ENCODE data around the gene QSER1. TPM values are rescaled to one million over a fixed set of nuclear protein-coding genes. Genes with fewer than 3 reads are reported as not detected.
"Not testable (repeated sequence)": the region's sequence is repeated elsewhere in the genome, so short reads cannot be mapped to it uniquely, and the experiment has no call there.

QSER1 gene
- total and polyA plus RNA-seq, 8 donors: 3.0 to 25.1 (median 20.7) TPM

GRCh38 chr11:32852207-32852606, 40.4 kb upstream of the QSER1 start:
- Histone ChIP-seq H3K27ac (no peak overlapping the region), H3K4me3 (no peak overlapping the region), H3K9me3 (no peaks in the 10 kb centered on the region), H3K36me3 (no peaks in the 10 kb centered on the region), H3K4me1 (no peaks in the 10 kb centered on the region), H3K27me3 (no peaks in the 10 kb centered on the region)
- DNase-seq (no peak), ATAC-seq (no peak), FAIRE-seq (no peak)
- 82 to 90% methylated on average over 4 of the region's 4 CpGs for WGBS, 2 donors
- intact Hi-C loops (cut with DNase I): no loop called here
- no peak for TF ChIP-seq CTCF (IDR thresholded peaks at IDR 0.05)

- H3K4me3 ChIP-seq: no peak overlapping the region
- no peak for DNase-seq
- no peak for ATAC-seq
- no peaks in the 10 kb centered on the region for H3K27me3 ChIP-seq
- no peaks in the 10 kb centered on the region for H3K36me3 ChIP-seq
- no peak overlapping the region for H3K27ac ChIP-seq
- no peak for FAIRE-seq
- H3K9me3 ChIP-seq: no peaks in the 10 kb centered on the region
- WGBS, 2 donors: 53 to 73% methylated on average over 2 of the region's 2 CpGs
- TF ChIP-seq CTCF (IDR thresholded peaks at IDR 0.05): no peak
- H3K4me1 ChIP-seq: no peaks in the 10 kb centered on the region
- intact Hi-C loops (cut with DNase I): no loop called here
Observed at GRCh38 chr11:32855601-32856000, 37.0 kb upstream of the QSER1 start.

- FAIRE-seq (no peak), DNase-seq (no peak), ATAC-seq (no peak)
- H3K36me3 ChIP-seq: no peaks in the 10 kb centered on the region
- H3K4me1 ChIP-seq: no peaks in the 10 kb centered on the region
- TF ChIP-seq CTCF (IDR thresholded peaks at IDR 0.05): no peak
- H3K9me3 ChIP-seq: no peaks in the 10 kb centered on the region
- WGBS, 2 donors: 68 to 89% methylated on average over 1 of the region's 1 CpG
- H3K4me3 ChIP-seq: no peak overlapping the region
- H3K27me3 ChIP-seq: no peaks in the 10 kb centered on the region
- H3K27ac ChIP-seq: no peak overlapping the region
- intact Hi-C loops (cut with DNase I): no loop called here
Observed at GRCh38 chr11:32858731-32859130, 33.9 kb upstream of the QSER1 start.

- ATAC-seq: no peak
- no peak overlapping the region for H3K27ac ChIP-seq
- DNase-seq: no peak
- H3K36me3 ChIP-seq: no peaks in the 10 kb centered on the region
- no peaks in the 10 kb centered on the region for H3K27me3 ChIP-seq
- H3K4me3 ChIP-seq: no peak overlapping the region
- no peak for TF ChIP-seq CTCF (IDR thresholded peaks at IDR 0.05)
- no peaks in the 10 kb centered on the region for H3K9me3 ChIP-seq
- intact Hi-C loops (cut with DNase I): no loop called here
- H3K4me1 ChIP-seq: no peaks in the 10 kb centered on the region
- 69 to 83% methylated on average over 3 of the region's 3 CpGs for WGBS, 2 donors
- no peak for FAIRE-seq
Observed at GRCh38 chr11:32861850-32862577, 30.6 kb upstream of the QSER1 start.

- no peaks in the 10 kb centered on the region for H3K9me3 ChIP-seq
- no peak overlapping the region for H3K4me3 ChIP-seq
- FAIRE-seq (no peak), DNase-seq (no peak), ATAC-seq (no peak)
- intact Hi-C loops (cut with DNase I): no loop called here
- no peaks in the 10 kb centered on the region for H3K36me3 ChIP-seq
- H3K27ac ChIP-seq: no peak overlapping the region
- H3K27me3 ChIP-seq: no peaks in the 10 kb centered on the region
- no peaks in the 10 kb centered on the region for H3K4me1 ChIP-seq
- TF ChIP-seq CTCF (IDR thresholded peaks at IDR 0.05): no peak
Observed at GRCh38 chr11:32864555-32864954, 28.1 kb upstream of the QSER1 start.

GRCh38 chr11:32868752-32869151, 23.9 kb upstream of the QSER1 start:
- FAIRE-seq; DNase-seq; H3K4me3 ChIP-seq; H3K4me1 ChIP-seq; H3K27ac ChIP-seq; ATAC-seq; H3K9me3 ChIP-seq; intact Hi-C loops (cut with DNase I); H3K27me3 ChIP-seq; H3K36me3 ChIP-seq: not testable (repeated sequence)
- 64 to 81% methylated on average over 4 of the region's 4 CpGs for WGBS, 2 donors

All from pancreas (tissue), 10 donors.